CD4-positive, alpha-beta T cell treated with Interleukin-12 subunit alpha and Interleukin-12 subunit beta, for 1 hour (primary cell): ENCODE measurements around the gene MINDY3.
"Not testable (repeated sequence)": the region's sequence is repeated elsewhere in the genome, so short reads cannot be mapped to it uniquely, and the experiment has no call there.

ENCODE experiments used
- DNase-seq: peaks from one replicate; pipeline ENCODE4 v3.0.0-alpha.2; 2020

MINDY3 gene

DNA sequence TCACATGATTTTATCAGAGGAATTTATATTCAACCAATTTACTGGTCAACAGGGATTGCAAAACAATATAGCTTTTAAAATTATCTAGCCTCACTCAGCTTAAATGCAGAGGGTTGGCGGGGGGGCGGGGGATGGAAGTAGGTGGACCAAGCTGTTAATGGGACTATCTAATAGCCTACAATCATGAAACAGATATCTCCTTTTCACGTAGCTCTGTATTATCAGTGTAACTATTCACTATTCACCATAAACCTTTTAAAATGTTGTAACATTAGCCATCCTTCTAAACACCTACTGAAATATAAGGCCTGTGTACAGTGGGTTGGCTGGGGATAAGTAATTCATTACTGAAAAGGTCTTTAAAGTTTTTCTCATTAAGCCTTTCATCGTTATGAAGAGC, 56.2 kb downstream of the MINDY3 start:
- DNase-seq: no peak

DNA sequence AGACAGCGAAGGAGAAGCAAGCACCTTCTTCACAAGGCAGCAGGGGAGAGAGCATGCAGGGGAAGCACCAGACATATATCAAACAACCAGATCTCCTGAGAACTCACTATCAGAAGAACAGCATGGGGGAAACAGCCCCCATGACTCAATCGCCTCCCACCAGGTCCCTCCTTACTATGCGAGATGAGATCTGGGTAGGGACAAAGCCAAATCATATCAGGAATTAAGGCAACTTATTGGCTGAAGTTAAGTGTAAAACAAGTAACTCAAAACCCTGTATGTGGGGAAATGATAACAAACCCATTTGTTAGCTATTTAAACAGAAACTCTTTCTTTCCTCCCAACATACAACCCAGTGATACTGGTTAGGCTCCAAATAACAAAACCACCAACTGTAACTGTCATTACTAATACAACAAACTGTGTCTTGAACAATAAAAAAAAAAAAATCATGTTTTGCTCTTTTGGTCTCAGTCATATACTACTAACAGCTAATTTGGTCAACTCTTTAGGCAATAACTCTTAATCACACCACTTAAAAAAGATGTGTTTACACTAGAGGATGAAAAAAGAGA, 57.8 kb downstream of the MINDY3 start:
- DNase-seq: no peak

DNA sequence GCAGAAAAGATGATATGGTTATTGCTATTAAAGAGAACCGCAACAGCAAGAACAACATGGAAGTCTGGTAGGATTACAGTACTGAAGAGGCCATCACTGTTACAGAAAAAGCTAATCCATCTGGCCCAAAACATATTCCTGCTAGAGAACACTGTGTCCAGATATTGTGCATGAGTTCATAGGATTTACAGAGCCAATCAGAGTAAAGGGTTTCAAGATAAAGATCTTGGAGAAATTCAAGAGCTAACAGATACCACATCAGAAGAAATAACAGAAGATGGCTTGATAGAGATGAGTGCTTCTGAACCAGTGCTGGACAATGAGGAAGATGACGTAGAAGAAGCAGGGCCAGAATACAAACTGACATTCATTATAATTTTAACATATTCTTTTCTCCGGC, 58.7 kb downstream of the MINDY3 start:
- no peak for DNase-seq

DNA sequence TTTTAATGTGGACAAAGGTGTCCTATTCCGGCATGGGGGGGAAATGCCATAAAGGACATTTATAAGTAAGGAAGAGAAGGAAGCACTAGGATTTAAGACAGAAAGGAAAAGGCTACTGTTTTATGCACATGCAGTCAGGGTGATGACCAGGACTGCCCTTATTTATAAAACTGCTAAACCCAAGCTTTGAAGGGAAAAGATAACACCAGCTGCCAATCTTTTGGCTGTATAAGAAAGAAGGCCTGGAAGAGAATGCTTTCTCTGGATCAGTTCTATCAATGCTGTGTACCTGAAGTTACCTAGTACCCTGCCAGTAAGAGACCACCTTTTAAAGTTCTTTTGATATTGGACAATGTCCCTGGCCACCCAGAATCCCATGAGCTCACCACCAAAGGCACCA, 59.2 kb downstream of the MINDY3 start:
- no peak for DNase-seq

DNA sequence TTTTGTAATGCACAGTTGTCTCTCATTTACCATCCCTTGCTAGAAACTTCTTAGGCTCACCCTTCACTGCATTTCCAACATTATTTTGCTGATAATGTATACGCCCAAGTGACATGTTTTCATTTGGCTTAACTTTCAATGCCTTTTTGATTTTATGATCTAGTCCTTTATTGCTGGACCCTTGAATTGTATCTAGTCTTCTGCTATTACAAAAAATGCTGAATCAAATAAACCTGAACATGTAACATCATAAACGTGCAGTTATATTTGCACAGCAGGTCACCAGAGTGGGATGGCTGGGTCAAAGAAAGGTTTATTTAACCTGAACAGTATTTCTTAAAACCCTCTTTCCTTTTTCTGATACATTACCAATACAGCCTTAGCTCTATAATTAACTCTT, 63.0 kb downstream of the MINDY3 start:
- no peak for DNase-seq

DNA sequence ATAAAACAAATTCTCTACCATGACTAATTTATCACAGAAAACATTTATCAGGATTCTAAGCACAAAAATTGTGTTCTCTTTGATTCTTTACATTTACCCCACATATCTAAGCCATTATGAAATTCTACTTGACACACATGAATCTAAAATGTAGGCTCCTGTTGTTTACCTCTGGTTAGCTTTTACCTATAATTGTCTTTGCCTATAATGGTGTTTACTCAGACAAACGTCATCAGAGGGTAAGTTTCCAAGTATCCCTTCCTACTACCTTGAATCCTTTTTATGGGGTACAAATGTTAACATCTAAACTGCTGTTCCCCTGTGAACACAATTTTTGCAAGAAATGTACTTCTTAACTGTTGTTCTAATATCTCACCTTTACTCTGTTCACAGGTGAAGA, 63.5 kb downstream of the MINDY3 start:
- no peak for DNase-seq

DNA sequence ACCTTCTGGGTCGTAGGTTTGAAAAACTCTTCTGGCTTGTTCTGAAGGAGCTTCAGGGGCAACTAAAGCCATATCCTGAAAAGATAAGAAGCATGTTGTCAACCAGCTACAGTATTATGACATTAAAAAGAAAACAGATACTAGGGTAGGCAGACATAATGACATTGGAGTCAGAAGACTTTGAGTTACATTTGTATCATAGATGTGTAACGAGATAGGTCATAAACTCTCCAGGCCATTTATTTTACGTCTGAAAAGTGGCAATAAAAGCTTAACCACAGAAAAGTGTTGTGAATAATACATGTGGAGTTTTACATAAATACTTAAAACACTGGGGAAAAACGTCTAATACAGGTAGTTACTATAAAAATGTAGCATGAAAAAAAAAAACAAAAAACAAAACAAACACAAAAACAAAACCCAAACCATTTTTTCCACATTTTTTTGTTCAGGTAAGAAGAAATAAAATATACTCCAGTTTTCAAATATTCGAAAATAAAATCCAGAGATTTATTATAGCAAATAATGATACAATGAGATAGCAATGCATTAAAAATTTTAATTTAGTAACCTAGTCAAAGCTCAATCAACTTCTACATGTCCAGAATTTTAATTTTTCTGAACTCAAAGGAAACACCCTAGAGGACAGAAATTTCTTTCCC, 64.1 kb downstream of the MINDY3 start:
- no peak for DNase-seq

DNA sequence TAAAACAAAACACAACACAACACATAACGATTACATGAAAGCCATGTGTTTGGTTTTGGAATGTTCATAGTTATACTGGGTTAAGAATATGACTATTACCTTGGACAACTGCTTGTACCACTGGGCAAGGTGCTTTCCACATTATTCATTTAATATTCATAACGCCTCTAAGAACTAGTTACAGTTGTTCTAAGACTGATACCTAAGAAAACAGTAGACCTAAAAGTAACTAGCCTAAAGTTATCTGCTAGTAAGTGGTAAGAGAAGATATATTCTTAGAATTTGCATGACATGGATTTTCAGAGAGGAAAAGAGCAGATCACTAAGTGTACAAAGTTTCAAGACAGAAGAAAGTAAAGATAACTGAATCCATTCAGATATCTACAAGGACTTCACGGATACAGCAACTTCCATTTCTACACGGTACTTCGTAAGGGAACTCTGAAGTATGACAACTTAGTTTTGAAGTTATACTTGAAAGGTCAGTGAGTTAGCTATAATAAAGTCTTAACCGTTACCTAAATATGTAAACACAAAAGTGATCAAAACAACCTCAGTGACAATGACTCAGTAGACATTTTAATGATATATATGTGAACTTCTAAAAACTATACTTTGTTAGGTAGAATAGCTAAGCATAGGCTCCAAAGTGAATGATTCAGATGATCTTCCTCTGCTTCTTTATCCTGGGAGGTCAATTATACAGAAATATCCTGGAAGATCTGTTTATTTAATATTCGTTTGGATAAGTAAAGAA, 65.1 kb downstream of the MINDY3 start:
- DNase-seq: no peak

DNA sequence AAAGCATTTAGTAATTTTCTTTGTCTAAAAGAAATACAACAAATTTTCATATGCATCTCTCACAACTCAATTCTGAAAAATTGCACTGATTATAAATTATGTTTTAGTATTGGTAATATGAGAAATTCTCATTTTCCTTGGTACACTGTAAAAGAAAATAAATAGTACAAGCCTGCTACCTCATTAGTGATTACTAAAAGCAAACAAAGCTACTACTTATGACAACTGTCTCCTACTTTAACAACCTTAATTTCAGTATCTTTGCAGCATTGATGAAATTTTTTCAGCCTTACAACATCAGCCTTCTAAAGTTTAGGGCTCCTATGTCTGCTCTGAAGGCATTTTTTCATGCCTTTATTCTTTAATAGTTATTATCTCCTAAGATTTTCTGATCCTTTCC, 65.7 kb downstream of the MINDY3 start:
- DNase-seq: no peak

DNA sequence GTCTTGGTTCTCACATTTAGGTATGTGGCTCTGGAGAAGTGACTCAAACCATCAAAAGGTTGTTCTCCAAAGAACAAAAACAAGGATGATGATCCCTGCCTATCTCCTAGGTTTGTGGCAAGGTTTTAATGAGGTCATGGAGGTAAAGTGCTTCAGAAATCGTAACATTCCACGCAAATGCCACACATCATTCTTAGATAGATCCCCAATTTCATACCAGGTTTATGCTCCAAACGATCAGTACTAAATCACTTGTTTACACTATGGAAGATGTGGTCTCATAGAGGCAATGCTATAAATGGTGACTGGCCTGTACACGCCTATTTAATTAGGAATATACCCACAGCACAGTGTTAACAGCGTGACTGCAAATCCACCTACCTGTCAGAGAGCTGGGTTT, 66.6 kb downstream of the MINDY3 start:
- no peak for DNase-seq

DNA sequence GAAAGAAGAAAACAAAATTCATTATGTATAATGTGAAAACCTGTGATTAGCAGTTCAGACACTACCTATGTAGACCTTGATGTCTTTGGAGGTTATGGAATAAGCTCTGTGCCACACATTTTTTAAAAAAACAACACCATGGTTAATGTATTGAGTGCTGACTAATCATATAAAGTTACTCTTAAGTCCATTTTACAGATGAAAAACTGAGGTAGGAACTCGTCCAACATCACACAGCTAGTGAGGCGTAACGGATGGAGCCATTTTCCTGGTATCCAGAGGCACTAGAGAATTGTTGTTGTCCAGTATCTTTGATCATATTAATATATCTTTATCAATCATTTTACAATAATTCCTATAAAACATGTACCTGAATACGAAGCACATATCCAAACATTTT, 67.5 kb downstream of the MINDY3 start:
- no peak for DNase-seq

DNA sequence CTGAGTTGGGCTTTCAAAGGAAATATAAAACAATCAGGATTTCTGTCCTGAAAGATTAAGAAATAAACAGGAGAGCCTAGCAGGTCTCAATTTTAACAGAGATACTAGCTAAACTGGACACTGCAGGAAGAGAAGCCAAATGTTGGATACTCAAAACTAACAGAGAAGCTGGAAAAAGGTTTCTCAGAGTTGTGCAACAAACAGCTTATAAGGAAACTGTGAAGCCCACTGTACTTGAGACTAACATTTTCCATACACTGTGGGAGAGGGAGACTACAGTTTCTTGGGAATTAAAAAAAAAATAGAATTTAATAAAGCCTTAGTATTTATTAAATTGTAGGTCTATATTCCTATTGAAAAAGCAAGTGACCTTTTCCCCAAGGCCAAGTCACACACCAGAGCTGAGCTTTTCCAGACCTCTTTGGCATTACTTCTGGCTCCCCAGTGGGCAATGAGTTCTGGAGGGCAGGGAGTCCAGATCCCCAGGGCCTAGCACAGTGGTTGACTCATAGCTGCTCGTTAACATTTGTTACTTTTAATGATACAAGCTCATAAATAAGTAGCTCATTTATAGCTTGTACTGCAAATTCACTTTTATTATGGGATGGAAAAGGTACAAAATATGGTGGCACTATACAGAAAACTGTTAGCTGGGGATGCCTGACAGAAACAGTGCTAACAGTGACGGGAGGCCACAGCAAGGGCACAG, 68.3 kb downstream of the MINDY3 start:
- DNase-seq: no peak

DNA sequence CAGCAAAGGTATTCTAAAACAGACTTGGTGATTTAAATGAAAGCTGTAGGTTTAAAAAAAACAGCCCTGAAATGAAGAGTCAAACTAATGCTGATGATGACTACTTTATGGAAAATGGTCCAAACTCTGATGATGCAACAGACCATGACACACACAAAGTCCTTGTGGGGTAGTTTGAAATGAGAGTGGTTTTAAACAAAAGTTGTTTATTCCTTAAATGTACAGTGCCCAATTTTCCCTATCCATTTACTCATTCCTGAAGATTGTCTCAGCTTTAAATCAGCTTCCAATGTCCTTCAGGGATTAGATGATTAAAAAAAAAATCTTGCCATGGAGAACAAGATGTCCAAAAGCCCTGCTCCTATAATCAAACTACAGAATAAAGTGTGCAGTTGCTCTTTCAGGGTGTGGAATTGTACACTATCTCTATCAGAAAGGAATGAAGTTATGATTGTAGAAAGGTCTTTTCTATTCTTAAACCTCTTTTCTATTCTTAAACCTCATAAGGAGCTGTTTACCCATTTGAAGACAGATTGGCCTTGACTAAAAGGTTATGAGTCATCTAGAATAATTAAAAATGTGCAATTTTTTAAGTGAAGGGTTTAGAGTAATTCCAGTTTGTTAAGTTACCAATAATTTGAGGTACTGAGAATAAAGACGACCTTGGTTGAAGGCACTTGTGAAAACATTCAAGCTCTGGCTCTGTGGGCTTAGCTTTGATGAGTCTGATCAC, 70.3 kb downstream of the MINDY3 start:
- DNase-seq: no peak

DNA sequence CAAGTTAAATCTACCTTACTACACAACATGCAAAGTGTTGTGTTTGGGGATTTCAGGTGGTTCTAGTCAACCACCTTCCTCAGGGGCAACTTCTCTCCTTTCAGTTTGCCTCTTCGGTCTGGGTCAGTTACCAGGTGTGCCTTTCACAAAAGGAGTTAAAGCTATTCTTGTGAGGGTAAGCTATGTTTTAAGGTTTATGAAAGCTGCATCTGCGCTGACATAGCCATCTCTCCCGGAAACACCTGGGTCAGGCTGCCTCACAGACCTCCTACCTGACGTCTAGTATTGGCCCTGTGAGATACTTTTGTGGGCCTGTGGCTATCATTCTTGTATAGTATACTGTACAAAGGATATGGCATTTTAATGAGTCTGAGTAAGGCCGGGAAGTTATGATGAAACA, 72.9 kb downstream of the MINDY3 start:
- DNase-seq: no peak

DNA sequence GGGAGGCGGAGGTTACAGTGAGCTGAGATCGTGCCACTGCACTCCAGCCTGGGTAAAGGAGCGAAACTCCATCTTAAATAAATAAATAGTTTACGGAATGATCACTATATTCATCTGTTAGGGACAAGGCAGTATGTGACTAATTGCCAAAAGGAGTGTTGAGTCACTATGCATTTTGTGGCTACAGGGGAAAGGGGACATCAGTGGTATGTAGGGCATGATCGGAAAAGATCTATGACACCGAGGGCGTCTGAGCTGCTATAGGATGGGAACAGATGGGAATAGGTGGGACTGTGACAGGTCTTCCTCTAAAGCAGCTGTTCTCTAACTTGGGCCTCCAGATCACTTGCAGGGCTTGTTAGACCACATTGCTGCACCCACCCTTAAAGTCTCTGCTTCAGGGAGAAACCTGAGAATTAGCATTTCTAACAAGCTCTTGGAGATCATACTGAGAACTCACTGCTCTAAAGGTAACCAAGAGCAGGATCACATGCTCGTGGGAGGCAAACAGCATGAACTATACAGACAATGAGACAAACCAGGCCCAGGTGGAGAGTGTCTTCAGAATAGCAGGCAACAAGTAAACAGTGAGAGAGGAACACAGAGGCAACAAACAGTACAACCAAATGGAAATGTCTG, 75.5 kb downstream of the MINDY3 start:
- no peak for DNase-seq

DNA sequence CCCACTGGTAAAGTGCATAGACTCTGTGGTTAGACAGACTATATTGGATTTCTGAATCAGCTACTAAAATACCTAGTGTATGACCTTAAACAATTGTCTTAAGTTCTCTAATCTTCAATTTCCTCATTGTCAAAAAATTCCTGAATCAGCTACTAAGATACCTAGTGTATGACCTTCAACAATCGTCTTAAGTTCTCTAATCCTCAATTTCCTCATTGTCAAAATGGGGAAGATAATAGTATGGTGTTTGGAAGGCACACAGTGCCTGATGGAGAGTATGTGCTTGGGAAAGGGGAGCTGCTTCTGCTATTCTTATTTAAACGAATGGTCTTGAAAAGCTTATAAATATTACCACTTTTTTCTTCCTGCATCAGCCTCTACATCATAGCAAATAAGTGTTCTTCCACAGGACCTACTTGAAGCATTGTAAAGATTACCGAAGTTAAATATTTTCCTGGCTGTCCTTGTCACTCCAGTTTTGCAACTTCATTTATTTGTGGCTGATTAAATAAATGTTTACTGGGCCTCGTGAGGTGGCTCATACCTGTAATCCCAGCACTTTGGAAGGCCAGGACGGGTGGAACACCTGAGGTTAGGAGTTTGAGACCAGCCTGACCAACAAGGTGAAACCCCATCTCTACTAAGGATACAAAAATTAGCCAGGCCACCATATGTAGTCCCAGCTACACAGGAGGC, 76.2 kb downstream of the MINDY3 start:
- DNase-seq: no peak

DNA sequence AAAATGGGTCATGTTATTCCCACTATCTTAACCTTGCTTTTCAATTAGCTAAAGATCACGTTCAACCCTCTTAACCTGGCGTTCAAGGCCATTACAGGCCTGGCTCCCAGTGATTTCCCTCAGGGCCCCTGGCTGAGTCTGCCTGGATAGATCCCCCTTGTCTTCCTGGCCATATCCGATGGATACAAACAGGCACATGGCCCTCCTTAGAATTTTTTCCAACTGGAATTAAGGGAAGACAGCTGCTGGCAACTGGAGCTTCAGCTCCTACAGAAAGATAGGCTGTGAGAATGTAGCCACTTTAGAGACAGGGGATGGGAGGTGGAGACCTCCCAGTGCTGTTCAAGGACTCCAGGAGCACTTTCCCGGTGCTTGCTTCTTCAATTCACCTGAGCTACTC, 77.5 kb downstream of the MINDY3 start:
- no peak for DNase-seq

DNA sequence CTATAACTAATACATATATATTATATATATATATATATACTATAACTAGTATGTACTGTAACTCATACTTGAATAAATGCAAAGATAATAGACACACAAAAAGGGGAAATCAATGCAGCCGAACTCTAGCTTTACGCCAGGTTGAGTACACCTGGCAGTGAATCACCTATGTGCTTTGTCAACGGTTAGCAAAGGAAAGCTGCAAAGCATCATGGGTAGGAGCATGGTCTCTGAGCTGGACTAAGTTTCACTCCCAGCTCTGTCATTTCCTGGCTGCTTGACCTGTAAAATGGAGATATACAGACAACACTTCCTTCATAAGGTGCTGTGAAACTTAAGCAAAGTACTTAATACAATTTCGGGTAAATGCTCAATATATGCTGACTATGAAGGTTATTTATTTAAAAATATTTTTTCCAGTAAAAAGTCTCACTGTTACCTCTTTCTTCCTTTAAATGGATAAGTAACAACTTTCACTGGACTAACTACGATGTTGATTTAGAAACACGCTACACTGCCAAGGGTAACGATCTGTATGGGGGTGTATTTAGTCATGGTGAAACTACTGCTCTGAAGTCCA, 78.8 kb downstream of the MINDY3 start:
- DNase-seq: no peak

DNA sequence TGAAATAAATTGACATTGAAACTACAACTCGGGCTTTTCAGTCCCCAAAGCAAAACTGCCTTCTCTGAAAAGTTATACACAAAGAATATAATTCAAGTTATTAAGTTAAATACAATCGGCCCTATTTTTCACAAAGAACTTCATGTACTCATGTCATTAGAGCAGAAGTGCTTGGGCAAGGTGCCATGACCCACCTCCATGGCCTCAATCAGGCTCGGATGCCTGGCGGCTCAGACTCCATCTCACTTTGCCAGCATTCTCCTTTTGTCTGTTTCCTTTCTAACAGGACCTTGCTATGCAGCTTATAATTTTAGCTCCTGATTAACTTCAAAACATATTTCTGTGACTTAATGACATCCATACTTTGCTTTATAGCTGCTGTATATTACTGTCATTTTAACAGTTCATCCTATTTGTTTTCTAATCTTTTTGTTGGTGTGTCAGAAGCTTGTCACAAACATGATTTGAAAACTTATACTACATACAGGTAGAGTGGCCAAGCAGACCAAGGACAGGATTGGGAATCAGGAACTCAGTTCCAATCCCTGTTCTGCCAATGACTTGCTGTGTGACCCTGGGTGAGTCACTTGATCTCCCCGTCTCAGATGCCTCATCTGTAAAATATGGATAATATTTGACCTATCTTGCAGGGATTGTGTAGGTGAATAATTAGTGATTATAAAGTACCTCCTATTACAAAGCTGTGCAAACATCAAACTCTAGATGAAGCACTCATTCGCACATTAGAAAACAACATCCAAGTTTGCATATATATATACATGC, 79.8 kb downstream of the MINDY3 start:
- DNase-seq: no peak

DNA sequence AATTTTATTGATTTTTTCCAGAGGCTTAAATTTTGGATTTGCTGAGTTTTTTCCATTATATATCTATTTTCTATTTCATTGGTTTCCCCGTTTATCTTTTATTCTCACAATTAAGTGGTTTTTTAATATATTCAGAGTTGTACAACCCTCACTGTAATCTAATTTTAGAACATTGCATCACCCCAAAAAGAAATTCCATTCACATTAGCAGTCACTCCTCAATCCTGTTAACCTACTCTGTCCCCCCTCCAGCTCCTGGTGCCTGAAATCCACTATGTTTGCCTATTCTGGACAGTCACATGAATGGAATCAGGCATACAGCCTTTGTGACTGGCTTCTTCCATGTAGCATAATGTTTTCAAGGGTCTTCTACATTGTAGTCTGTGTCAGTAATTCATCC, 84.8 kb downstream of the MINDY3 start:
- no peak for DNase-seq

DNA sequence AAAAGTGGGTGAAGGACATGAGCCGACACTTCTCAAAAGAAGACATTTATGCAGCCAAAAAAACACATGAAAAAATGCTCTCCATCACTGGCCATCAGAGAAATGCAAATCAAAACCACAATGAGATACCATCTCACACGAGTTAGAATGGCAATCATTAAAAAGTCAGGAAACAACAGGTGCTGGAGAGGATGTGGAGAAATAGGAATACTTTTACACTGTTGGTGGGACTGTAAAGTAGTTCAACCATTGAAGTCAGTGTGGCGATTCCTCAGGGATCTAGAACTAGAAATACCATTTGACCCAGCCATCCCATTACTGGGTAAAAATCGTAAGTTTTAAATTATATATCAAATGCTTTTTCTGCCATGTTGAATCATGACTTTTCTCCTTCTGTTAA, 85.8 kb downstream of the MINDY3 start:
- DNase-seq: not testable (repeated sequence)
